Measurements from ENCODE around the gene SDHAF3.
A peak's percentile ranks its signal among the peaks of the same experiment; 100 is the strongest.

The SDHAF3 gene

DNA sequence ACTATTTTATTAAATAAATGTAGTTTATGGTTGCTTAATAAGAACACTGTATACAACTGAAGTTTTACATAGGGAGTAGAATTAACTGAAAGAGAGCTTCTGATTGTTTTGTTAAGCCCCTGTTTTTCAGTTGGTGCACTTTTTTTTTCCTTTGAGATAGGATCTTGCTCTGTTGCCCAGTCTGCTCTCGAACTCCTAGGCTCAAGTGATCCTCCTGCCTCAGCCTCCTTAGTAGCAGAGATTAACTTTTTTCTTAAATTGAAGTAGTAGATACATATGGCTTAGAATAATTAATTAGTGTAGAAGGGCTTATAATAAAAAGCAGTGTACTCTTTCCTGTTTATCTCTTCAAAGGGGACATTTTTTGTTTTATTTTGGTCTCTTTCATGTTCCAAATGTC is 11.2 kb downstream of the SDHAF3 start:
- Histone ChIP-seq H3K4ac (ENCODE audit: low read depth, low read length) (no peak overlapping the region), H3K23ac (ENCODE audit: low read length) (no peak overlapping the region), H2BK120ac (ENCODE audit: low read depth, low read length) (no peak overlapping the region), H3K18ac (ENCODE audit: low read length) (no peak overlapping the region), H3K9ac (ENCODE audit: low read length) (no peak overlapping the region), H4K5ac (ENCODE audit: low read length) (no peak overlapping the region), H3K56ac (ENCODE audit: low read length) (no peak overlapping the region), H3K4me2 (ENCODE audit: low read length) (no peak overlapping the region), H3K4me3 (ENCODE audit: low read length) (no peak overlapping the region), H3K36me3 (ENCODE audit: control insufficient read depth, insufficient read depth, low read length) (no peaks in the 10 kb centered on the region), H2BK15ac (replicated peaks; ENCODE audit: low read depth) (no peak overlapping the region), H3K27me3 (ENCODE audit: insufficient read depth, low read length, poor library complexity) (no peaks in the 10 kb centered on the region), H2BK5ac (ENCODE audit: low read length) (no peak overlapping the region), H3K27ac (ENCODE audit: low read depth, low read length) (no peak overlapping the region), H3K79me1 (ENCODE audit: low read length) (peaks cover 8% of the 10 kb centered on the region), H4K8ac (ENCODE audit: low read depth, low read length) (no peak overlapping the region), H2AK5ac (ENCODE audit: low read length) (no peak overlapping the region), H3K79me2 (ENCODE audit: control insufficient read depth, insufficient read depth, low read length) (peaks cover 15% of the 10 kb centered on the region), H3K4me1 (ENCODE audit: control insufficient read depth, low read depth, low read length) (peaks cover 2% of the 10 kb centered on the region)
- no peak for DNase-seq
- WGBS (ENCODE audit: extremely low coverage, insufficient coverage, low lambda C conversion rate): no CpG with 5 or more reads among the region's 1 CpG

DNA sequence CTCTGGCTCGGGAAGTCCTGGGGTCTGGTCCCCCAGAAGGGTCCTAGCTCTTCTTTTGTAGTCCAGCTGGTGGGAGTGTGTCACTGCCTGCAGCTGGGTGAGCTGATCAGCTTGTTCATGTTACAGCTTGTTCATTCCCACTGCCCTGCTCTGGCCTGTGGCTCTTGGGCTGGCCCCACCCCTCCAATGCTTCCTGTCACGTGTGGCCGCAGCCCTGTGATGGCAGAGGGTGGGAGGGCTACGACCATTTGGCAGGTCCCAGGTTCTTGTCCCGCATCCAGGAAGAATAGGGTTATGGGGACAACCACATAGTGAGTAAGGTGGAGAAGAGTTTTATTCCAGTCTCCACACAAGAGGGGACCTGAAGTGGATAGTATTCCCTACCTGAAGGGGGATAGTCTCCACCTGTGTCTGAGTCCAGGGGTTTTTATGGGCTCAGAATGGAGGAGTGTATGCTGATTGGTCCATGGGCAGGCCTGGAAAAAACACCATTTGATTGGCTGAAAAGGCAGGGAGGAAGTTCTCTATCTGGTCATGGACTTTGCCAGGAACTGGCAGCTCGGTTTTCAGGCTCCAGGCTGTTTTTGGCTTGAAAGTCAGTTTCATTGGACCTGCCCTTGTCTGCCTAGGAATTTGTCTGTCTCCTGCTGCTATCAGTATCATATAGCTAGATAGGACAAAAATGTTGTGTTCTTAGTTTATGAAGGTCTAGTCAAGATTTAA is 13.1 kb downstream of the SDHAF3 start:
- H3K27me3 ChIP-seq (ENCODE audit: insufficient read depth, low read length, poor library complexity): no peaks in the 10 kb centered on the region

DNA sequence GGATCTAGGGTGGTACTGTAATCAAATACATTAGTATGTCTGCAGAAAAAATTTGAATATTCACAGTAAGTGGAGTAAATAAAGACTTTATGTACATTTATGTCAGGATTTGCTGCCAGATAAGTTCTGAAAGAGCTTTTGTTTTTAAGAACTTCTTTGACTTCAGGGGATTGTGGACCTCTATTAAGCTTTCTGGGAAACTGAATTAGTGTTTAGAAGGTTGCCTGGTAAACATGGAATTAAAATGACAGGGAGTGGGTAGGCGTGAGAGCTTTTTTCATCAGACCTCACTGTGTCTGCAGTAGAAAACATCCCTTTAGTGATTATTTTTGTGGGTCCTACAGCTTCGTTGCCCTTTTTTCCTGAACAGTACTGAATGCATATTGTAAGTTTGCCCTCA is 15.7 kb downstream of the SDHAF3 start:
- Histone ChIP-seq H3K27ac (ENCODE audit: low read depth, low read length) (peak overlapping the region; percentile 44), H4K5ac (ENCODE audit: low read length) (no peak overlapping the region), H3K4me2 (ENCODE audit: low read length) (no peak overlapping the region), H2BK5ac (ENCODE audit: low read length) (no peak overlapping the region), H3K79me2 (ENCODE audit: control insufficient read depth, insufficient read depth, low read length) (peaks cover 10% of the 10 kb centered on the region), H3K56ac (ENCODE audit: low read length) (no peak overlapping the region), H2BK120ac (ENCODE audit: low read depth, low read length) (no peak overlapping the region), H3K23ac (ENCODE audit: low read length) (no peak overlapping the region), H3K4ac (ENCODE audit: low read depth, low read length) (no peak overlapping the region), H3K36me3 (ENCODE audit: control insufficient read depth, insufficient read depth, low read length) (no peaks in the 10 kb centered on the region), H3K18ac (ENCODE audit: low read length) (no peak overlapping the region), H3K27me3 (ENCODE audit: insufficient read depth, low read length, poor library complexity) (no peaks in the 10 kb centered on the region), H4K8ac (ENCODE audit: low read depth, low read length) (no peak overlapping the region), H3K79me1 (ENCODE audit: low read length) (peaks cover 8% of the 10 kb centered on the region), H3K9ac (ENCODE audit: low read length) (no peak overlapping the region), H2BK15ac (replicated peaks; ENCODE audit: low read depth) (no peak overlapping the region), H2AK5ac (ENCODE audit: low read length) (no peak overlapping the region), H3K4me1 (ENCODE audit: control insufficient read depth, low read depth, low read length) (peaks cover 2% of the 10 kb centered on the region), H3K4me3 (ENCODE audit: low read length) (no peak overlapping the region)
- no peak for DNase-seq
- no CpG with 5 or more reads among the region's 2 CpGs for WGBS (ENCODE audit: extremely low coverage, insufficient coverage, low lambda C conversion rate)

More for the DNA sequence above, 13.1 kb downstream of the SDHAF3 start:
- H2AK5ac ChIP-seq (ENCODE audit: low read length): no peak overlapping the region
- WGBS (ENCODE audit: extremely low coverage, insufficient coverage, low lambda C conversion rate): no CpG with 5 or more reads among the region's 6 CpGs
- peak; percentile 55 for DNase-seq
- H3K4me2 ChIP-seq (ENCODE audit: low read length): no peak overlapping the region
- no peak overlapping the region for H3K4me3 ChIP-seq (ENCODE audit: low read length)
- H2BK120ac ChIP-seq (ENCODE audit: low read depth, low read length): no peak overlapping the region
- H3K79me2 ChIP-seq (ENCODE audit: control insufficient read depth, insufficient read depth, low read length): peaks cover 13% of the 10 kb centered on the region
- no peak overlapping the region for H3K18ac ChIP-seq (ENCODE audit: low read length)
- H4K5ac ChIP-seq (ENCODE audit: low read length): no peak overlapping the region
- H3K23ac ChIP-seq (ENCODE audit: low read length): no peak overlapping the region
- H2BK15ac ChIP-seq (replicated peaks; ENCODE audit: low read depth): no peak overlapping the region
- H3K56ac ChIP-seq (ENCODE audit: low read length): no peak overlapping the region
- no peak overlapping the region for H3K9ac ChIP-seq (ENCODE audit: low read length)
- no peak overlapping the region for H4K8ac ChIP-seq (ENCODE audit: low read depth, low read length)
- H3K27ac ChIP-seq (ENCODE audit: low read depth, low read length): no peak overlapping the region
- peaks cover 10% of the 10 kb centered on the region for H3K79me1 ChIP-seq (ENCODE audit: low read length)
- H3K4ac ChIP-seq (ENCODE audit: low read depth, low read length): no peak overlapping the region
- no peaks in the 10 kb centered on the region for H3K36me3 ChIP-seq (ENCODE audit: control insufficient read depth, insufficient read depth, low read length)
- no peak overlapping the region for H2BK5ac ChIP-seq (ENCODE audit: low read length)
- peaks cover 2% of the 10 kb centered on the region for H3K4me1 ChIP-seq (ENCODE audit: control insufficient read depth, low read depth, low read length)

DNA sequence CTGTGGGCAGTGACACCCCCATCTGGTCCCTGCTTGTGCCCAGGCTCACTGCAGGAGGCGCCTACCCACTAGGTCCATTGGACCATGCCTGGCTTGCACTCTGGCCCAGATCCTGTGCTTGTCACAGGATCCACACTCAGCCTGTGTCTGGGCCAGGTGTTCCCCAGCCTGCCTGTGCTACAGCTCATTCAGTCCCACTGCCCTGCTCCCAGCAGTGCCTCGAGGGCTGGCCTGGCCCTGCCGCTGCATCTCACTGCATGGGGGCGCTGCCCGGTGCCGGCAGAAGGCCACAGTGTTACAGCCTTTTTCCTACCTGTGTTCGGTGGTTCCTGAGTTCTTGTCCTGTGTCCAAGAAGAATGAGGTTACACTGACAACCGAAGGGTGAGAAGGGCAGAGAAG is 21.3 kb downstream of the SDHAF3 start:
- Histone ChIP-seq H3K56ac (ENCODE audit: low read length) (no peak overlapping the region), H2AK5ac (ENCODE audit: low read length) (no peak overlapping the region), H3K18ac (ENCODE audit: low read length) (no peak overlapping the region), H3K27ac (ENCODE audit: low read depth, low read length) (no peak overlapping the region), H3K27me3 (ENCODE audit: insufficient read depth, low read length, poor library complexity) (no peaks in the 10 kb centered on the region), H3K79me1 (ENCODE audit: low read length) (peaks cover 4% of the 10 kb centered on the region), H3K4me3 (ENCODE audit: low read length) (no peak overlapping the region), H2BK15ac (replicated peaks; ENCODE audit: low read depth) (no peak overlapping the region), H3K4ac (ENCODE audit: low read depth, low read length) (no peak overlapping the region), H3K36me3 (ENCODE audit: control insufficient read depth, insufficient read depth, low read length) (no peaks in the 10 kb centered on the region), H4K5ac (ENCODE audit: low read length) (no peak overlapping the region), H2BK120ac (ENCODE audit: low read depth, low read length) (no peak overlapping the region), H3K4me2 (ENCODE audit: low read length) (no peak overlapping the region), H2BK5ac (ENCODE audit: low read length) (no peak overlapping the region), H3K23ac (ENCODE audit: low read length) (no peak overlapping the region), H3K79me2 (ENCODE audit: control insufficient read depth, insufficient read depth, low read length) (no peaks in the 10 kb centered on the region), H3K9ac (ENCODE audit: low read length) (no peak overlapping the region), H3K4me1 (ENCODE audit: control insufficient read depth, low read depth, low read length) (no peaks in the 10 kb centered on the region), H4K8ac (ENCODE audit: low read depth, low read length) (no peak overlapping the region)
- no CpG with 5 or more reads among the region's 8 CpGs for WGBS (ENCODE audit: extremely low coverage, insufficient coverage, low lambda C conversion rate)
- no peak for DNase-seq

DNA sequence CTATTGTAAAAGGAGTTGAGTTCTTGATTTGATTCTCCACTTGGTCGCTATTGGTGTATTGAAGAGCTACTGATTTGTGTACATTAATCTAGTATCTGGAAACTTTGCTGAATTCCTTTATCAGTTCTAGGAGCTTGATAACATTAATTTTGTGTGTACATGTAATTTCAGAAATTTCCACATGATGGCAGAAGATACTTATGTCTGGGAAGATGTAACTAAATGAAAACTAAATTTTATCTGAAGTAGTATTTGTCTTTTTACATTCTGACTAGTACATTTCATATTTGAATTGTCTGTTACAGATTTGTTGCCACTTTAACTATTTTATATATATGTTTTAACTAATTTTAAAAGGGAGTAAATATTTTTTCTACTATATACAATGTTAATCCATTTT is 27.6 kb downstream of the SDHAF3 start:
- DNase-seq: no peak

DNA sequence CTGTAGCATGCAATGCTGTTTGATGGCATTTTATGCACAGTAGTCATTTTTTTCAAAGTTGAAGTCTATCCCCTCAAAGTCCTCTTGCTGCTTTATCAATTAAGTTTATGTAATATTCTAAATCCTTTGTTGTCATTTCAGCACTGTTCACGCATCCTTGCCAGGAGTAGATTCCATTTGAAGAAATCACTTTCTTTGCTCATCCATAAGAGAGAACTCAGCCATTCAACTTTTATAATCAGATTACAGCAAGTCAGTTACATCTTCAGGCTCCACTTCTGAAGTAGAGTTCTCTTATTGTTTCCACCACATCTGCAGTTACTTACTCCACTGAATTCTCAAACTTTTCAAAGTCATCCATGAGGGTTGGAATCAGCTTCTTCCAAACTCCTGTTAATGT is 32.3 kb downstream of the SDHAF3 start:
- Histone ChIP-seq H4K8ac (ENCODE audit: low read depth, low read length) (no peak overlapping the region), H3K4me3 (ENCODE audit: low read length) (no peak overlapping the region), H2BK120ac (ENCODE audit: low read depth, low read length) (no peak overlapping the region), H2BK15ac (replicated peaks; ENCODE audit: low read depth) (no peak overlapping the region), H3K79me2 (ENCODE audit: control insufficient read depth, insufficient read depth, low read length) (no peaks in the 10 kb centered on the region), H3K27me3 (ENCODE audit: insufficient read depth, low read length, poor library complexity) (no peaks in the 10 kb centered on the region), H4K5ac (ENCODE audit: low read length) (no peak overlapping the region), H3K9ac (ENCODE audit: low read length) (no peak overlapping the region), H3K36me3 (ENCODE audit: control insufficient read depth, insufficient read depth, low read length) (no peaks in the 10 kb centered on the region), H3K56ac (ENCODE audit: low read length) (no peak overlapping the region), H3K27ac (ENCODE audit: low read depth, low read length) (no peak overlapping the region), H3K4ac (ENCODE audit: low read depth, low read length) (no peak overlapping the region), H3K4me2 (ENCODE audit: low read length) (no peak overlapping the region), H2AK5ac (ENCODE audit: low read length) (no peak overlapping the region), H3K18ac (ENCODE audit: low read length) (no peak overlapping the region), H3K23ac (ENCODE audit: low read length) (no peak overlapping the region), H3K4me1 (ENCODE audit: control insufficient read depth, low read depth, low read length) (no peaks in the 10 kb centered on the region), H2BK5ac (ENCODE audit: low read length) (no peak overlapping the region), H3K79me1 (ENCODE audit: low read length) (no peaks in the 10 kb centered on the region)
- DNase-seq: no peak
- WGBS (ENCODE audit: extremely low coverage, insufficient coverage, low lambda C conversion rate): no CpG with 5 or more reads among the region's 1 CpG

More for the DNA sequence above, 27.6 kb downstream of the SDHAF3 start:
- Histone ChIP-seq H4K5ac (ENCODE audit: low read length) (no peak overlapping the region), H3K4me2 (ENCODE audit: low read length) (no peak overlapping the region), H2AK5ac (ENCODE audit: low read length) (no peak overlapping the region), H3K79me2 (ENCODE audit: control insufficient read depth, insufficient read depth, low read length) (no peaks in the 10 kb centered on the region), H2BK5ac (ENCODE audit: low read length) (no peak overlapping the region), H3K36me3 (ENCODE audit: control insufficient read depth, insufficient read depth, low read length) (no peaks in the 10 kb centered on the region), H3K4me3 (ENCODE audit: low read length) (no peak overlapping the region), H3K79me1 (ENCODE audit: low read length) (no peaks in the 10 kb centered on the region), H3K18ac (ENCODE audit: low read length) (no peak overlapping the region), H2BK15ac (replicated peaks; ENCODE audit: low read depth) (no peak overlapping the region), H3K27me3 (ENCODE audit: insufficient read depth, low read length, poor library complexity) (no peaks in the 10 kb centered on the region), H3K9ac (ENCODE audit: low read length) (no peak overlapping the region), H3K4ac (ENCODE audit: low read depth, low read length) (no peak overlapping the region), H3K56ac (ENCODE audit: low read length) (no peak overlapping the region), H3K27ac (ENCODE audit: low read depth, low read length) (no peak overlapping the region), H3K4me1 (ENCODE audit: control insufficient read depth, low read depth, low read length) (no peaks in the 10 kb centered on the region), H2BK120ac (ENCODE audit: low read depth, low read length) (no peak overlapping the region), H3K23ac (ENCODE audit: low read length) (no peak overlapping the region), H4K8ac (ENCODE audit: low read depth, low read length) (no peak overlapping the region)
- no CpG with 5 or more reads among the region's 1 CpG for WGBS (ENCODE audit: extremely low coverage, insufficient coverage, low lambda C conversion rate)
